Muscle of arm (tissue), 12 donors: ENCODE results near the gene ZNF511. TPM values are rescaled to one million over a fixed set of nuclear protein-coding genes. Genes with fewer than 3 reads are reported as not detected.
A peak's percentile ranks its signal among the peaks of the same experiment; 100 is the strongest.

Experiments
- DNase-seq: peaks from one replicate; pipeline ENCODE4 v3.0.0-alpha.2; 2013
- polyA plus RNA-seq, 12 donors: library from polyadenylated mRNA; unstranded; fragments of 120-200 nt; gene quantifications; one replicate each; pipeline ENCODE4 v1.2.1, GENCODE V29; 2013; ENCODE audit not compliant: insufficient read length in 12 of 12

Gene ZNF511
- polyA plus RNA-seq, 12 donors: 26.1 to 39.7 (median 32.2) TPM; not detected in 1

GRCh38 chr10:133287832-133288500, 20.7 kb upstream of the ZNF511 start:
- DNase-seq: no peak

GRCh38 chr10:133289761-133290160, 19.0 kb upstream of the ZNF511 start:
- DNase-seq: no peak

GRCh38 chr10:133292919-133293809, 15.6 kb upstream of the ZNF511 start:
- DNase-seq: no peak

GRCh38 chr10:133293810-133294119, 14.9 kb upstream of the ZNF511 start:
- DNase-seq: no peak

GRCh38 chr10:133294189-133294588, 14.5 kb upstream of the ZNF511 start:
- DNase-seq: no peak

- no peak for DNase-seq
Observed at GRCh38 chr10:133295426-133296320, 13.0 kb upstream of the ZNF511 start.

GRCh38 chr10:133297504-133297903, 11.2 kb upstream of the ZNF511 start:
- no peak for DNase-seq

GRCh38 chr10:133298466-133298865, 10.2 kb upstream of the ZNF511 start:
- no peak for DNase-seq

GRCh38 chr10:133299224-133299623, 9.5 kb upstream of the ZNF511 start:
- DNase-seq: no peak

- no peak for DNase-seq
Observed at GRCh38 chr10:133299738-133300137, 9.0 kb upstream of the ZNF511 start.

GRCh38 chr10:133302230-133302629, 6.5 kb upstream of the ZNF511 start:
- no peak for DNase-seq

GRCh38 chr10:133303206-133303605, 5.5 kb upstream of the ZNF511 start:
- no peak for DNase-seq

GRCh38 chr10:133306097-133306476, 2.6 kb upstream of the ZNF511 start:
- DNase-seq: no peak

GRCh38 chr10:133306941-133307379, 1.8 kb upstream of the ZNF511 start:
- DNase-seq: no peak

- DNase-seq: peak; percentile 42
Observed at GRCh38 chr10:133307776-133308420, 816 bp upstream of the ZNF511 start.

GRCh38 chr10:133309100-133309719, 496 bp downstream of the ZNF511 start:
- peak; percentile 86 for DNase-seq

GRCh38 chr10:133309720-133310398, 1.1 kb downstream of the ZNF511 start:
- no peak for DNase-seq

GRCh38 chr10:133310399-133310755, 1.7 kb downstream of the ZNF511 start:
- no peak for DNase-seq

- DNase-seq: no peak
Observed at GRCh38 chr10:133310789-133311188, 2.1 kb downstream of the ZNF511 start.

GRCh38 chr10:133311570-133311969, 2.9 kb downstream of the ZNF511 start:
- DNase-seq: no peak
